ENCODE measurements around the gene OLFM2.

DNA sequence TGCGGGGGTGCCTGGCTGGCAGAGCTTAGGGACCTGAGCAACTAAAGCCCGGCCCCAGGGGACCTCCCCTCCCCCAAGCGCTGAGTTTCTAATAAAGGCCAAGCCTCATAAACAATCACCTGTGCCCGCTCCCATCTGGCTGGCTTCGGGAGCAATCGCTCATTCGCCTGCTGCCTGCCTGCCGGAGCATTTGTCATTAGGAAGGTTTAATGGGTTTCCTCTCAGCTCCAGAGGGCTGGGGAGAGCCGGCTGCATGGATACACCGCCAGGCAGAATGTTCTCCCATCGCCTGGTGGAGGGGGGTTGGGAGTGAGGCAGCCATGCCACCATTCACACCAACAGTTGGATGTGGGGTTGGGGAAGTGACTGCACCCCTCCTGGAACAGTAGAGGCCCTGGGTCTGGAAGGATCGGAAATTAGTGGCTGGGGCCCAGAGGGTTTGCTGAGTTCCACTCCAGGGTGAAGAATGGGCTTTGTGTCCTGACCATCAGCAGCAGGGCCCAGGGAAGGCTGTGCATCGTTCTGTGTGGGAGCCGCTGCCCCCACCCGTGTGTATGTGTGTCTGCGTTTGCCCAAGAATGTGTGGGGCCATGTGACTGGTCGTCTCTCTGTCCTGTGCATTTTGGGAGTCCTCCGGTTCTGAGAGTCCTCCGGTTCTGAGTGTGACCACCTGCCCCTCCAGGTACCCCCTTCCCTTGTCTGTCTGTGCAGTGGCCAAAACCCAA lies 85.9 kb downstream of the OLFM2 start:
- TF ChIP-seq ZNF8 (CRISPR knock-in tag; IDR thresholded peaks at IDR 0.05) (no peak), SNAI2 (CRISPR knock-in tag; IDR thresholded peaks at IDR 0.05) (no peak), PPARA (CRISPR knock-in tag; IDR thresholded peaks at IDR 0.05; ENCODE audit: borderline replicate concordance) (no peak), ZC3H10 (CRISPR knock-in tag; IDR thresholded peaks at IDR 0.05) (no peak), ZNF565 (CRISPR knock-in tag; conservative IDR thresholded peaks at IDR 0.05; ENCODE audit: low read depth) (no peak), ZFP30 (CRISPR knock-in tag; IDR thresholded peaks at IDR 0.05) (no peak), GLIS3 (CRISPR knock-in tag; IDR thresholded peaks at IDR 0.05) (no peak), ZNF70 (CRISPR knock-in tag; IDR thresholded peaks at IDR 0.05) (no peak), ARNTL (CRISPR knock-in tag; IDR thresholded peaks at IDR 0.05; ENCODE audit: borderline replicate concordance, low read depth) (no peak), ZFP3 (CRISPR knock-in tag; IDR thresholded peaks at IDR 0.05) (no peak)
- TF ChIP-seq, protein P1, sequence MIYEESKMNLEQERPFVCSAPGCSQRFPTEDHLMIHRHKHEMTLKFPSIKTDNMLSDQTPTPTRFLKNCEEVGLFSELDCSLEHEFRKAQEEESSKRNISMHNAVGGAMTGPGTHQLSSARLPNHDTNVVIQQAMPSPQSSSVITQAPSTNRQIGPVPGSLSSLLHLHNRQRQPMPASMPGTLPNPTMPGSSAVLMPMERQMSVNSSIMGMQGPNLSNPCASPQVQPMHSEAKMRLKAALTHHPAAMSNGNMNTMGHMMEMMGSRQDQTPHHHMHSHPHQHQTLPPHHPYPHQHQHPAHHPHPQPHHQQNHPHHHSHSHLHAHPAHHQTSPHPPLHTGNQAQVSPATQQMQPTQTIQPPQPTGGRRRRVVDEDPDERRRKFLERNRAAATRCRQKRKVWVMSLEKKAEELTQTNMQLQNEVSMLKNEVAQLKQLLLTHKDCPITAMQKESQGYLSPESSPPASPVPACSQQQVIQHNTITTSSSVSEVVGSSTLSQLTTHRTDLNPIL (CRISPR knock-in tag; IDR thresholded peaks at IDR 0.05; ENCODE audit: low read depth), result no peak
- TF ChIP-seq, protein P2, sequence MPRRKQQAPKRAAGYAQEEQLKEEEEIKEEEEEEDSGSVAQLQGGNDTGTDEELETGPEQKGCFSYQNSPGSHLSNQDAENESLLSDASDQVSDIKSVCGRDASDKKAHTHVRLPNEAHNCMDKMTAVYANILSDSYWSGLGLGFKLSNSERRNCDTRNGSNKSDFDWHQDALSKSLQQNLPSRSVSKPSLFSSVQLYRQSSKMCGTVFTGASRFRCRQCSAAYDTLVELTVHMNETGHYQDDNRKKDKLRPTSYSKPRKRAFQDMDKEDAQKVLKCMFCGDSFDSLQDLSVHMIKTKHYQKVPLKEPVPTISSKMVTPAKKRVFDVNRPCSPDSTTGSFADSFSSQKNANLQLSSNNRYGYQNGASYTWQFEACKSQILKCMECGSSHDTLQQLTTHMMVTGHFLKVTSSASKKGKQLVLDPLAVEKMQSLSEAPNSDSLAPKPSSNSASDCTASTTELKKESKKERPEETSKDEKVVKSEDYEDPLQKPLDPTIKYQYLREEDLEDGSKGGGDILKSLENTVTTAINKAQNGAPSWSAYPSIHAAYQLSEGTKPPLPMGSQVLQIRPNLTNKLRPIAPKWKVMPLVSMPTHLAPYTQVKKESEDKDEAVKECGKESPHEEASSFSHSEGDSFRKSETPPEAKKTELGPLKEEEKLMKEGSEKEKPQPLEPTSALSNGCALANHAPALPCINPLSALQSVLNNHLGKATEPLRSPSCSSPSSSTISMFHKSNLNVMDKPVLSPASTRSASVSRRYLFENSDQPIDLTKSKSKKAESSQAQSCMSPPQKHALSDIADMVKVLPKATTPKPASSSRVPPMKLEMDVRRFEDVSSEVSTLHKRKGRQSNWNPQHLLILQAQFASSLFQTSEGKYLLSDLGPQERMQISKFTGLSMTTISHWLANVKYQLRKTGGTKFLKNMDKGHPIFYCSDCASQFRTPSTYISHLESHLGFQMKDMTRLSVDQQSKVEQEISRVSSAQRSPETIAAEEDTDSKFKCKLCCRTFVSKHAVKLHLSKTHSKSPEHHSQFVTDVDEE (CRISPR knock-in tag; IDR thresholded peaks at IDR 0.05), result no peak
- TF ChIP-seq, protein P3, sequence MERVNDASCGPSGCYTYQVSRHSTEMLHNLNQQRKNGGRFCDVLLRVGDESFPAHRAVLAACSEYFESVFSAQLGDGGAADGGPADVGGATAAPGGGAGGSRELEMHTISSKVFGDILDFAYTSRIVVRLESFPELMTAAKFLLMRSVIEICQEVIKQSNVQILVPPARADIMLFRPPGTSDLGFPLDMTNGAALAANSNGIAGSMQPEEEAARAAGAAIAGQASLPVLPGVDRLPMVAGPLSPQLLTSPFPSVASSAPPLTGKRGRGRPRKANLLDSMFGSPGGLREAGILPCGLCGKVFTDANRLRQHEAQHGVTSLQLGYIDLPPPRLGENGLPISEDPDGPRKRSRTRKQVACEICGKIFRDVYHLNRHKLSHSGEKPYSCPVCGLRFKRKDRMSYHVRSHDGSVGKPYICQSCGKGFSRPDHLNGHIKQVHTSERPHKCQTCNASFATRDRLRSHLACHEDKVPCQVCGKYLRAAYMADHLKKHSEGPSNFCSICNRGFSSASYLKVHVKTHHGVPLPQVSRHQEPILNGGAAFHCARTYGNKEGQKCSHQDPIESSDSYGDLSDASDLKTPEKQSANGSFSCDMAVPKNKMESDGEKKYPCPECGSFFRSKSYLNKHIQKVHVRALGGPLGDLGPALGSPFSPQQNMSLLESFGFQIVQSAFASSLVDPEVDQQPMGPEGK (CRISPR knock-in tag; IDR thresholded peaks at IDR 0.05; ENCODE audit: borderline replicate concordance), result no peak
